Glutamatergic neuron (in vitro differentiated cells): ENCODE measurements around the gene C1orf105. TPM values are rescaled to one million over a fixed set of nuclear protein-coding genes. Genes with fewer than 3 reads are reported as not detected.

Source experiments
- DNase-seq: peaks from one replicate; pipeline ENCODE4 v3.0.0; 2022
- H3K27ac Mint-ChIP-seq: one replicate; pipeline ENCODE4 v1.8.0; 2020; ENCODE audit warnings: mild to moderate bottlenecking, mixed read lengths, inconsistent platforms; ENCODE audit not compliant: unreplicated experiment
- H3K27me3 Mint-ChIP-seq: one replicate; pipeline ENCODE4 v1.8.0; 2020; ENCODE audit warnings: mild to moderate bottlenecking, moderate library complexity, mixed read lengths, inconsistent platforms; ENCODE audit not compliant: unreplicated experiment
- H3K36me3 Mint-ChIP-seq: one replicate; pipeline ENCODE4 v1.8.0; 2020; ENCODE audit warnings: mild to moderate bottlenecking, mixed read lengths, inconsistent platforms; ENCODE audit not compliant: unreplicated experiment
- H3K4me1 Mint-ChIP-seq: one replicate; pipeline ENCODE4 v1.8.0; 2020; ENCODE audit warnings: mild to moderate bottlenecking, low read depth, mixed read lengths, inconsistent platforms; ENCODE audit not compliant: unreplicated experiment
- H3K4me3 Mint-ChIP-seq: one replicate; pipeline ENCODE4 v1.8.0; 2020; ENCODE audit warnings: mild to moderate bottlenecking, mixed read lengths, inconsistent platforms; ENCODE audit not compliant: unreplicated experiment
- H3K9me3 Mint-ChIP-seq: one replicate; pipeline ENCODE4 v1.8.0; 2020; ENCODE audit warnings: mild to moderate bottlenecking, moderate library complexity, mixed read lengths, inconsistent platforms; ENCODE audit not compliant: unreplicated experiment
- total RNA-seq: library from RNA; stranded (reverse); fragmentation: NEBNext Ultra II Directional; extraction: Animal tissue kit (Norgen Biotek cat#: 25700); gene quantifications from one replicate; pipeline ENCODE4 v1.2.1, GENCODE V29; 2021; ENCODE audit not compliant: unreplicated experiment
- TF ChIP-seq, protein P1 (sequence below): fragments of 200-600 bp; sonication (generic); IDR thresholded peaks from one replicate; pipeline ENCODE4 v1.5.0; 2021; ENCODE audit not compliant: partially characterized antibody, unreplicated experiment

The C1orf105 gene
- total RNA-seq, 1 donor from 2014 or later, result not detected

DNA sequence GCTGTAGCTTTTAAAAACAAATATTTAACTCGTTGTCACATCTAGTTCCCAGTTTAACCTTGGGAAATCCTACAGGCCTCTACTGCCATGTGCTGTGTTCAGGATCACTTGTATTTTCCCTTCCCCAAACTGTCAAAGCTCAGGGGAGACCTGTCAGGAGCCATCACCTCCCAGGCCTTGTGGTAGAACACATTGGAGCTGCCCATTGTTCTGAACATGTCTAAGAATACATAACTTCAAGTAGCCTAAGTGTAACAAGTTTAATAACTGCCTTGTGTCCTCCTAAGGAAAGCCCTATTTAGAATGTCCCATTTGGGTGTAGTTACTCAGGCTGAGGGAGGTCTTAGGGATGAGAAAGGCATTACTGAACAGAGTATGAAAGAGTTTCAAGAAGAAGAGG, 52.0 kb downstream of the C1orf105 start:
- TF ChIP-seq, protein P1, sequence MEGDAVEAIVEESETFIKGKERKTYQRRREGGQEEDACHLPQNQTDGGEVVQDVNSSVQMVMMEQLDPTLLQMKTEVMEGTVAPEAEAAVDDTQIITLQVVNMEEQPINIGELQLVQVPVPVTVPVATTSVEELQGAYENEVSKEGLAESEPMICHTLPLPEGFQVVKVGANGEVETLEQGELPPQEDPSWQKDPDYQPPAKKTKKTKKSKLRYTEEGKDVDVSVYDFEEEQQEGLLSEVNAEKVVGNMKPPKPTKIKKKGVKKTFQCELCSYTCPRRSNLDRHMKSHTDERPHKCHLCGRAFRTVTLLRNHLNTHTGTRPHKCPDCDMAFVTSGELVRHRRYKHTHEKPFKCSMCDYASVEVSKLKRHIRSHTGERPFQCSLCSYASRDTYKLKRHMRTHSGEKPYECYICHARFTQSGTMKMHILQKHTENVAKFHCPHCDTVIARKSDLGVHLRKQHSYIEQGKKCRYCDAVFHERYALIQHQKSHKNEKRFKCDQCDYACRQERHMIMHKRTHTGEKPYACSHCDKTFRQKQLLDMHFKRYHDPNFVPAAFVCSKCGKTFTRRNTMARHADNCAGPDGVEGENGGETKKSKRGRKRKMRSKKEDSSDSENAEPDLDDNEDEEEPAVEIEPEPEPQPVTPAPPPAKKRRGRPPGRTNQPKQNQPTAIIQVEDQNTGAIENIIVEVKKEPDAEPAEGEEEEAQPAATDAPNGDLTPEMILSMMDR, result no peak
- Mint-ChIP-seq H3K36me3 (no peaks in the 10 kb centered on the region), H3K4me3 (no peak overlapping the region), H3K4me1 (no peaks in the 10 kb centered on the region), H3K27me3 (no peaks in the 10 kb centered on the region), H3K9me3 (no peaks in the 10 kb centered on the region), H3K27ac (no peak overlapping the region)
- no peak for DNase-seq

DNA sequence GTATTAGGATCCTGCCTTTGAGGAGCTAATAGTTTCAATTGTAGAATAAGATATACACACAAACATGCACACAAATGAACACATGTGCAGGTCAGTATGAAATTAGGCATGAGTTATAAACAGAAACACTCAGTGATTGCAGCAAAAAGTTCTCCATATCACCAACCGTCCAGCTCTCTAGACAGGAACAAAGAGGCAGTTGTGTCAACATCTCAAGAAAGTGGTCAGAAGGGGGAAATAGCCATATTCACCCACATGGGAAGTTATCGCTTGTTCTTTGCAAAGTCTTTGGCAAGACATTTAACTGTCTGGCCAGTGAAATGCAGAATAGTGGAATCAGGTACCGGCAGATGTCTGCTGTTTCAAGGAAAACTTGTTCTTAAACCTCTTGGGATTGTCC, 52.8 kb downstream of the C1orf105 start:
- H3K4me1 Mint-ChIP-seq, result peaks cover 3% of the 10 kb centered on the region
- no peak overlapping the region for H3K4me3 Mint-ChIP-seq
- no peak overlapping the region for H3K27ac Mint-ChIP-seq
- H3K36me3 Mint-ChIP-seq, result no peaks in the 10 kb centered on the region
- TF ChIP-seq, protein P1, result no peak
- H3K27me3 Mint-ChIP-seq, result no peaks in the 10 kb centered on the region
- no peak for DNase-seq
- H3K9me3 Mint-ChIP-seq, result no peaks in the 10 kb centered on the region

DNA sequence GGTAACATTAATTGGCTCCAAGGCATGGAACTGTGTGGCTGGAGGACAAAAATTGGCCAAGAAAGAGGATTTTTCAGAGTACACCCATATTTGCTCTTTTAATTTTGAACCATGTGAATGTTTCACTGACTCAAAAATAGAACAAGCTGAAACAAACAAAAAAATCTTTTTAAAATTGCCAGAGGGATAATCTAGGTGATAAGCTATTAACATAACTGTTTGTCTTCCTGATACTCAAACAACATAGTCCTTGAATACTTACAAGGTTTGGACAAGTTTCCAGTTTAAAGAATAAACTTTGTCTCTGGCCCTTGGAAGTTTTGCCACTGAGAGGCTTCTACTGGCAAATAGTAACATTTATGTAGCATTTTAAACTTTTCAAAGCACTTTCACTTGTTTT, 53.4 kb downstream of the C1orf105 start:
- no peak overlapping the region for H3K27ac Mint-ChIP-seq
- H3K27me3 Mint-ChIP-seq, result no peaks in the 10 kb centered on the region
- no peak for DNase-seq
- no peaks in the 10 kb centered on the region for H3K36me3 Mint-ChIP-seq
- peaks cover 3% of the 10 kb centered on the region for H3K4me1 Mint-ChIP-seq
- H3K9me3 Mint-ChIP-seq, result no peaks in the 10 kb centered on the region
- TF ChIP-seq, protein P1, result no peak
- no peak overlapping the region for H3K4me3 Mint-ChIP-seq

DNA sequence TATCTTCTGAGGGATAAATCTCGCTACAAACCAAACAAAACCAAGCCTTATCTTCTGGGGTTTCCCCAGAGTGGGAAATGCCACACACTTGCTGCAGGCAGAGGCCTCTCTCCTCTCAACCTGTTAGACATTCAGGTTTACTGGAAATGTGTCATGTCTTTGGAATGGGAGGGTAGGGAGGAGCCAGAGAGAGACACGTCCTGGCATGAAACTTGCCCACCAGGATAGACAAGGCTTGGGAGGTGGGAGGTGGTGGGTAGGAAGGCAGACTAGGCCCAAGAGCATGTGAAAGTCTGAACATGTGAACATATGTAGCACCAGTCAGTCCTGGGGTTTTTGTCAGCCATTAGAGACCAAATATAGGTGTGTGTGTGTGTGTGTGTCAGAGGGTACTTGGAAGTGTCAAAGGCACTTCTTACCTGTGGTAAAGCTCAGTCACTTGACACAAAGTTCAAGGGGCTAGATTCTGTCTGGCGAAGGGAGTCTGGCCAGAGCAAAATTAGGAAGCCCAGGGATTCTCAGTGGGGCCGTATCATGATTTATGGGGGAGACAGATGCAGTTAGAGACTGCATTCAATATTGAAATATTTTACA, 55.8 kb downstream of the C1orf105 start:
- H3K27ac Mint-ChIP-seq, result no peak overlapping the region
- TF ChIP-seq, protein P1, result no peak
- H3K4me1 Mint-ChIP-seq, result peaks cover 3% of the 10 kb centered on the region
- peaks cover 2% of the 10 kb centered on the region for H3K9me3 Mint-ChIP-seq
- H3K27me3 Mint-ChIP-seq, result no peaks in the 10 kb centered on the region
- H3K4me3 Mint-ChIP-seq, result no peak overlapping the region
- no peak for DNase-seq
- H3K36me3 Mint-ChIP-seq, result no peaks in the 10 kb centered on the region

DNA sequence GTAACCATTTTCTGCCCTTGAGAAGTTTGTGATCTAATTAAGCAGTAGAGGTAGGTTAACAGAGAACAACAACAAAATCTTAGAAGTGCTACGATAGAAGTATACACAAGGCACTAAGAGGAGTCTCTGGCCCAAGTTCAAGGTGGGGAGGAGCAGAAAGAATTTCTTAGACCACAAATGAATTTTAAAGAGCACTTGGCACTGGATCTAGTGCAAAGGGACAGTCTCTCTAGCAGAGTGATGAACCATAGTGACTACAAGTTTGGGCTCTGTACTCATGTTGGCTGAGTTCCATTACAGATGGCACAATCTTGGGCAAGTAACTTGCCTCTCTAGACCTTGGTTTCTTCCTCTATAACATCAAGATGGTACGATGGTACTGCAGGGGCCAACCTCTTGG, 56.7 kb downstream of the C1orf105 start:
- Mint-ChIP-seq H3K4me3 (no peak overlapping the region), H3K9me3 (peaks cover 2% of the 10 kb centered on the region), H3K36me3 (no peaks in the 10 kb centered on the region), H3K27me3 (no peaks in the 10 kb centered on the region), H3K4me1 (peaks cover 3% of the 10 kb centered on the region), H3K27ac (no peak overlapping the region)
- DNase-seq, result no peak
- TF ChIP-seq, protein P1, result no peak
